Panc1 (cell line): Measurements from ENCODE around the gene ZNF575. TPM values are rescaled to one million over a fixed set of nuclear protein-coding genes. Genes with fewer than 3 reads are reported as not detected.

Source experiments
- ATAC-seq: fragments of 200-7000 bp; cut with Tn5 transposase; 2 replicates; pipeline ENCODE4 v1.9.1; 2020; ENCODE audit warnings: mild to moderate bottlenecking, moderate library complexity
- BruUV-seq: library from RNA; stranded (reverse); fragments of 400-500 nt; replicated peaks from 2 replicates; lab custom pipeline; 2021; lab: Mats Ljungman, UMichigan
- CTCF ChIA-PET: fragments of 300-600 bp; sonication (Branson Sonifier 250); formaldehyde crosslinking; loops from one replicate; lab custom pipeline; 2022; ENCODE audit warnings: antibody characterized with exemption; lab: Charles Lee
- POLR2A ChIA-PET: fragments of 300-600 bp; sonication (Branson Sonifier 250); formaldehyde crosslinking; loops from one replicate; lab custom pipeline; 2022; ENCODE audit warnings: antibody characterized with exemption; lab: Charles Lee
- DNase-seq: peaks from one replicate; pipeline ENCODE4 v3.0.0-alpha.2; 2010; ENCODE audit warnings: low read depth, low spot score
- H3K27ac ChIP-seq: 2 replicates; pipeline ENCODE4 v1.5.1; 2011; ENCODE audit warnings: mild to moderate bottlenecking, low read length, inconsistent platforms
- H3K27me3 ChIP-seq: fragments of 200-500 bp; sonication (Bioruptor generic); 2 replicates; pipeline ENCODE4 v1.6.0; 2014; ENCODE audit warnings: low read length, inconsistent platforms; ENCODE audit not compliant: control insufficient read depth, insufficient read depth
- H3K36me3 ChIP-seq: fragments of 200-500 bp; sonication (Bioruptor generic); 2 replicates; pipeline ENCODE4 v1.5.1; 2014; ENCODE audit warnings: inconsistent platforms, mild to moderate bottlenecking, low read length, moderate library complexity; ENCODE audit not compliant: control insufficient read depth, insufficient read depth
- H3K4me1 ChIP-seq: 2 replicates; pipeline ENCODE4 v1.5.1; 2011; ENCODE audit warnings: inconsistent platforms, mild to moderate bottlenecking, low read length, moderate library complexity; ENCODE audit not compliant: control insufficient read depth, insufficient read depth
- H3K4me3 ChIP-seq, 2 experiments: 2 replicates each; pipeline ENCODE4 v1.5.1; 2011 to 2012; ENCODE audit warnings: low read depth in 2 of 2, low read length in 2 of 2, mild to moderate bottlenecking in 2 of 2, inconsistent platforms in 1 of 2, moderate library complexity in 1 of 2
- H3K9me3 ChIP-seq: fragments of 200-500 bp; sonication (Bioruptor generic); 2 replicates; pipeline ENCODE4 v1.5.1; 2014; ENCODE audit warnings: low read depth, mild to moderate bottlenecking, inconsistent platforms, low read length, moderate library complexity; ENCODE audit not compliant: control insufficient read depth, insufficient read depth
- CTCF ChIP-seq: fragments of 450-650 bp; IDR thresholded peaks from 2 replicates; pipeline ENCODE4 v1.5.1; 2017; ENCODE audit warnings: mild to moderate bottlenecking
- POLR2AphosphoS5 ChIP-seq: IDR thresholded peaks from 2 replicates; pipeline ENCODE4 v1.6.1; 2012; ENCODE audit warnings: mild to moderate bottlenecking, low read depth, low read length, moderate library complexity
- REST ChIP-seq, 2 experiments: IDR thresholded peaks; 2 replicates each; pipeline ENCODE4 v1.6.1; 2011 to 2012; ENCODE audit warnings: low read depth in 2 of 2, control low read depth in 1 of 2, low read length in 1 of 2, mild to moderate bottlenecking in 1 of 2, moderate library complexity in 1 of 2; ENCODE audit not compliant: insufficient read depth in 1 of 2
- SIN3A ChIP-seq: IDR thresholded peaks from 2 replicates; pipeline ENCODE4 v1.6.1; 2012; ENCODE audit warnings: low read depth, mild to moderate bottlenecking, low read length, moderate library complexity, borderline replicate concordance; ENCODE audit not compliant: insufficient read depth
- TCF7L2 ChIP-seq: IDR thresholded peaks from 2 replicates; pipeline ENCODE4 v1.6.1; 2011; ENCODE audit warnings: mild to moderate bottlenecking, low read depth, low read length, inconsistent platforms
- in situ Hi-C: cut with HindIII; loops from 2 replicates; pipeline ENCODE4 v1.10.0; 2016; ENCODE audit warnings: low sequenced_read_pairs, low pct_unique_long_range_greater_than_20kb
- intact Hi-C: fragments of 100-400 bp; cut with micrococcal nuclease; formaldehyde crosslinking; loops from one replicate; pipeline ENCODE4 v1.10.0; 2022; ENCODE audit not compliant: unreplicated experiment
- total RNA-seq: library from RNA; stranded (reverse); gene quantifications from one replicate; pipeline ENCODE4 v1.2.1, GENCODE V29; 2021; ENCODE audit not compliant: unreplicated experiment

Gene ZNF575
- total RNA-seq, 1 experiment from 2014 or later: 1.9 TPM

- POLR2A ChIA-PET: interaction anchor here (0.6 kb wide), 1 partner anchor 11 kb away, joined by 7 read pairs; no protein-coding TSS in a partner anchor
- Histone ChIP-seq H3K4me3 (no peak overlapping the region), H3K9me3 (no peaks in the 10 kb centered on the region), H3K27ac (no peak overlapping the region), H3K4me1 (no peaks in the 10 kb centered on the region), H3K36me3 (no peaks in the 10 kb centered on the region), H3K27me3 (no peaks in the 10 kb centered on the region)
- no peak for TF ChIP-seq CTCF
- TF ChIP-seq TCF7L2: no peak
- no peak for TF ChIP-seq REST (IDR thresholded peaks at IDR 0.05; ENCODE audit: insufficient read depth in 1 of 2, low read depth in 2 of 2, low read length in 1 of 2)
- no peak for TF ChIP-seq POLR2AphosphoS5
- no peak for TF ChIP-seq SIN3A
- in situ Hi-C loops: no loop called here
- no TSS peak for BruUV-seq
- intact Hi-C loops: no loop called here
- CTCF ChIA-PET: interaction anchor here (0.7 kb wide), 1 partner anchor 40 kb away, joined by 7 read pairs; no protein-coding TSS in a partner anchor
- DNase-seq: no peak
- ATAC-seq: no peak
These were observed 34.6 kb upstream of the ZNF575 start for GRCh38 chr19:43498233-43498842.

- no peak overlapping the region for H3K27ac ChIP-seq
- no peaks in the 10 kb centered on the region for H3K9me3 ChIP-seq
- H3K36me3 ChIP-seq: no peaks in the 10 kb centered on the region
- ChIA-PET CTCF (no interaction called here), POLR2A (interaction anchor here (0.6 kb wide), 1 partner anchor 12 kb away, joined by 7 read pairs; no protein-coding TSS in a partner anchor)
- in situ Hi-C loops (no loop called here), intact Hi-C loops (no loop called here)
- DNase-seq (no peak), ATAC-seq (no peak)
- H3K4me3 ChIP-seq: no peak overlapping the region
- no peaks in the 10 kb centered on the region for H3K4me1 ChIP-seq
- H3K27me3 ChIP-seq: no peaks in the 10 kb centered on the region
- TF ChIP-seq CTCF (no peak), TCF7L2 (no peak), POLR2AphosphoS5 (no peak), SIN3A (no peak), REST (IDR thresholded peaks at IDR 0.05; ENCODE audit: insufficient read depth in 1 of 2, low read depth in 2 of 2, low read length in 1 of 2) (no peak)
- no TSS peak for BruUV-seq
These were observed 33.9 kb upstream of the ZNF575 start for GRCh38 chr19:43499042-43499441.
